WI38 (cell line): ENCODE data around the gene ZNF169.
"Not testable (repeated sequence)": the region's sequence is repeated elsewhere in the genome, so short reads cannot be mapped to it uniquely, and the experiment has no call there.

ENCODE experiments used
- H3K4me3 ChIP-seq: 2 replicates; pipeline ENCODE4 v1.5.1; 2011; ENCODE audit warnings: low read depth, mild to moderate bottlenecking, control low read depth, low read length
- CTCF ChIP-seq: IDR thresholded peaks from 2 replicates; pipeline ENCODE4 v1.5.1; 2012; ENCODE audit warnings: low read depth, mild to moderate bottlenecking, control low read depth, low read length

Gene ZNF169

GRCh38 chr9:94270009-94270408, 10.9 kb downstream of the ZNF169 start:
- H3K4me3 ChIP-seq, result no peak overlapping the region
- no peak for TF ChIP-seq CTCF

- H3K4me3 ChIP-seq, result not testable (repeated sequence)
Measured at GRCh38 chr9:94277029-94277428, 17.9 kb downstream of the ZNF169 start.

GRCh38 chr9:94277885-94278536, 18.9 kb downstream of the ZNF169 start:
- TF ChIP-seq CTCF, result no peak
- H3K4me3 ChIP-seq, result no peak overlapping the region

- no peak for TF ChIP-seq CTCF
Measured at GRCh38 chr9:94280409-94280989, 21.4 kb downstream of the ZNF169 start.

GRCh38 chr9:94281101-94281500, 22.0 kb downstream of the ZNF169 start:
- TF ChIP-seq CTCF, result no peak
- H3K4me3 ChIP-seq, result no peak overlapping the region

More at GRCh38 chr9:94280409-94280989, 21.4 kb downstream of the ZNF169 start:
- H3K4me3 ChIP-seq, result no peak overlapping the region

- no peak for TF ChIP-seq CTCF
- no peak overlapping the region for H3K4me3 ChIP-seq
Measured at GRCh38 chr9:94286116-94286515, 27.0 kb downstream of the ZNF169 start.

GRCh38 chr9:94287877-94288513, 28.9 kb downstream of the ZNF169 start:
- H3K4me3 ChIP-seq, result no peak overlapping the region
- no peak for TF ChIP-seq CTCF
